Stimulated activated CD4-positive, alpha-beta T cell treated with anti-CD3 and anti-CD28 coated beads, TNF-alpha, amount 100 ng/mL, for 1 hour (primary cell): ENCODE results near the gene HEMGN.
A peak's percentile ranks its signal among the peaks of the same experiment; 100 is the strongest.

Source experiments
- DNase-seq, 3 donors: peaks; one replicate each; pipeline ENCODE4 v3.0.0-alpha.2; 2020; ENCODE audit warnings: low read depth in 3 of 3, low spot score in 1 of 3

The HEMGN gene

GRCh38 chr9:97933297-97933998, 4.5 kb downstream of the HEMGN start:
- DNase-seq, result no peak

DNA sequence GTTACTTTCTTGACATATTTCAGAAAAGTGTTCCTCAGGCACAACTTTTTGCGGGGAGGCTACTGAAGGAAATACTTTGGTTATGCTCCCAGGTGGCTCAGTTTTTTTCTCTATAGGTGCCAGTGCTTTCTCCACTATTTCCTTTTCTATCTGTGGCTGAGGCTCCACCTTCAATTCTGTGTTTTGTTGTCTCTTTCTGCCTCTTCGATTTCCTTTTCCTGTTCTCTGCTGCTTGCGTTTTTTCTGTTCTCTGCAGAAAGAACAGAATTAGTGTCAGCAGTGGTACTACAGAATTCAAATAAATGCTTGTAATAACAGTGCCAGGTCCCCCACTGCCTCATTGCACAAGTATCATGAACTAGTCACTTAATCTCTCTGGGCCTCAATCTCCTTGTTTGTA, 7.0 kb downstream of the HEMGN start:
- DNase-seq, result no peak

- no peak for DNase-seq
Observed at GRCh38 chr9:97928986-97929604, 8.9 kb downstream of the HEMGN start.

DNA sequence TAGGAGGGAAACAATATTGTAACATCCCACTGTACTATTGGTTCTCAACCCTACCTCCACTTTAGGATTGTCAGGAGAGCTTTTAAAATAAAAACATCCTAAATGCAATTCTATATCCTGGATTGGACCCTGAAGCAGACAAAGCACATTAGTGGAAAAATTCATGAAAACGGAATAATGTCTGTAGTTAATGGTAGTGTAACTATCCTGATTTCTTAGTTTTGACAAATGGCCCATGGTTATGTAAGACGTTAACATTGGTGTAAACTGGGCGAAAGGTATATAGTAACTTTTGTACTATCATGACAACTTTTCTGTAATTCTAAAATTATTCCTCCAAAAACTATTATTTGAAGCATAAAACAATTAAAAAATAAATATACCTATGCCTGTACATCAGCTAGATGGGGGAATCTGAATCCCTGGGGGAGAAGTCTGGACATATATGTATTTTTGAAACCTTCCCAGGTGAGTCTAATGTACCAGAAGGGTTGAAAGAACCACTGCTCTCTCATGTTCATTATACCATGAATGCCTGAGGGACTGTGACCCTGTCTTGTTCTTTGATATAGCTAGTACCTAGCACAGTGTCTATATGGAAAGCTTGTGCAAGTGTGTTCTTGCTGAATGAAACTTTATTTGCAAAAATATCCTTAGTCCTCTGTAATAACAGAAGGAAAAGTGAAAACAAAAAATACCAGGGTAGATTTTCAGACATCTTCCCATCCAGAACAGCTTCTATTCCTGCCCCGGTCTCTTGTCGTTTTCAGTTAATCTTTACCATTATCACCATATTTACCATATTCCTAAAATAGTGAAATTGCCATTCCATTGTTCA, 12.3 kb downstream of the HEMGN start:
- no peak for DNase-seq

GRCh38 chr9:97924386-97924785, 13.6 kb downstream of the HEMGN start:
- DNase-seq, result no peak

DNA sequence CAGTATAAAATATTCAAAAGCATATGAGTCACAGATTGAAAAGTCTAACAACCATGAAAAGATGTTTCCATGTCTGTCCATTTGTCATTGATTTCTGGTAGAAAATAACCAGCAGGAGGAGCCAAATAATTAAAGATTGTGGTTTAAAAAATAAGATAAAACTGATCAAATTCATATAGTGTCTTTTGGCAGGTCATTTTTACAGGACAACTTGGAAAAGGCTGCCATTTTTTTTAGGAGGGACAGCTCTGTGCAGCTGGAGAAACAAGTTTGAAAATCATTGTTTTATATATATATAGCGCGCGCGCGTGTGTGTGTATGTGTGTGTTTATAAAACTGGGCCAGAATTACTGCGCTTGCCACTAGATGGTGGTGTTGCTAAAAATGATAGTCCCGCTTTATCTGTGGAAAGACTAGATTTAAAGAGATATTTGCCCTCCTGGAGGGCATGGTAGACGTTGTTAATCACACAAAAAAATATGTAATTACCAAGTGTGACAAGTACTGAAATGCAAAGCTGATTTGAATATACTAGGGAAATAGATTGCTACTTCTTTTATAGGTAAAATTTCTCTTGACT, 14.4 kb downstream of the HEMGN start:
- DNase-seq, result peak in 2 of 3 donors; percentile 44 to 47

DNA sequence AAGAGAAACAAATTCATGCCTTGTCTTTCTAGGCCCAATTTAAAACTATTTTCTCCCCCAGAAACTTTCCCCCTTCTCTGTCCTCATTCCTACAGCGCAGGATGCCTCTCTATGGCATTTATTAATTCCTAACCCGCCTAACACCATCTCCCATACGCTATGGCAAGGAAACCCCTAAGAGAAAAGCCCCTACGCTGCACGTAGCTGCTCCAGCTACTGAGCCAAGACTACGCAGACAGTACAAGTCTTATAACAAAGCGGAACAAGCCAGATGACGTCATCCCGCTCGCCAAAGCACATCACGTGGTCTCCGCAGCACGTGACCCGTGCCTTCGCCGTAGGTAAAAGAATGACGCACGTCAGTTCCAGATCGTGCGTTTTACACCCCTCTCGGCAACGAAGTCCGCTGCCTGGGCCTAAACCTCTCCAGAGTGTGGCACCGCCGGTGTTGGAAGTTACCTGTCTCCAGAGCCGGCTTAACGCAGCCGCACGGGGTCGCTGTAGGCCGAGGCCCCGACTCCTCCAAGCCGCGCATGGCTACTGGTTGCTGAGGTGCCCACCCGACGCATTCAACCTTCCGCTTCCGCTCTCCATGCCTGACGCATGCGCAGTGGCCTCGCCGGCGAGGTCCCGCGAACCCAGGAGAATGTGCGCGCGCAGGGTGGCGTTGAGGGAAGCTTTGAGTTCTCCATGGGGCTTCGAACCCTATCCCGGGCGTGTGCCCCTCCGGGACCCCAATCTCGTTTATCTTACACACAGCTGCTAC, 15.8 kb downstream of the HEMGN start, which contains the start of gene TRMO:
TRMO (minus strand) TSS at position 542 of the 766 bp plus-strand sequence; CDS start at position 535, 7 bp downstream.
- DNase-seq, result peak; percentile 96 to 97 (median 97)

DNA sequence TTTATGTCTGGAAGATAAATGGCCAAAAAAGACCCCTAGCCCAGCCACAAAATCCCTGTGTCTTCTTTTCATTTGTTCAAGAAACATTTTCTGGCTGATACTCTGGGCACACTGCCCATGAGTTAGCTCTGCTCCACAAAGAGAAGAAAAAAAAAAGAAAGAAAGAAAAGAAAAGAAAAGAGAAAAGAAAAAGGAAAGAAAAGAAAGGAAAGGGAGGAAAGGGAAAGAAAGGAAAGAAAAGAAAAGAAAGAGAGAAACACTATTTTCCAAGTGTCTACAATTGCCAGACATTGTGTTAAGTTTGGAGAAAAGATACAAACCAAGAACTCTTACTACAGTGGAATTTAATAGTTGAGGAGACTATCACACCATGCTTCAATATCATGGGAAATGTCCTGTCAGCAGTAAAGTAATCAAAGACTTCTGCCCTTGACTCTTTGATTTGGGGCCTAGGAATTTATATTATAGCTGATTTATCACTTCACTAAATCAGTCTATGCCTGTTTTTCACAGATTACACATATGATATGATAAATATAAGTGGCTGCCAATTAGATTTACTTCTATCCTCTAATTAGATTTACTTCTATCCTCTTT, 18.7 kb downstream of the HEMGN start:
- no peak for DNase-seq

- DNase-seq, result no peak
Observed at GRCh38 chr9:97918611-97919010, 19.4 kb downstream of the HEMGN start.

- no peak for DNase-seq
Observed at GRCh38 chr9:97911970-97912369, 26.0 kb downstream of the HEMGN start.

DNA sequence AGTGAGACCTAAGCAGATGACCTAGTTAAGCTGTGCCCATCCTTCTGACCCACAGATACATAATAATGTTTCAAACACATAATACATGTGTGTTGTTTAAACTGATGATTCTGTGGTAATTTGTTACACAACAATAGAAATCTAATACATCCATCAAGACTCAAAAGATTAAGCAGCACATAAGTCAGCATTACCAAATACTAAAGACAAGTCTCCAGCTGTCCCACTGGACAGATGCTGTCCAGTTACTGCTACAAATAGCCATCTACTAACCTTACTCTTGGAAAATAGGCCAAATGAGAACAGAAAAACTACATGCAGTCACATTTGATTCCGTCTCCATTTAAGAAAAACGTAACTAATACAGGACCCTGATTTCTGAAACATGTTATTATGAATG, 26.4 kb downstream of the HEMGN start:
- DNase-seq, result no peak

DNA sequence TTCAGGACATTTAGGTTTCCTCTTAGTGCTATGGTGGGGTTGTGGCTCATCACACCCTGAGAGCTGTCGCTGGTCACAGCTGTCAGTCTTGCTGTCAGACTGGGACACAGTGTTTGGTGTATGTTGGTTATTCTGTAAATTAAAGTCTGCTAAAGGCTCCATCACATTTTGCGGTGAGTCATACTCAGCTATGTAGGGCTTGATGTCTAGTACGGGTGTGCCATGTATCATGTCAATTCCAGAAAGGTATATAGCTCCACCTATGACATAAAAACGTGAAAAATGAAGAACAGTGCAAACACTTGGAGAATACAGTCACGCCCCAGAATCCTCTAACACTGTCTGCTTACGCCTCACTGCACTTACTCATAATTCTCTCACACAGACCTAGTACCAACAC, 27.6 kb downstream of the HEMGN start:
- DNase-seq, result no peak

DNA sequence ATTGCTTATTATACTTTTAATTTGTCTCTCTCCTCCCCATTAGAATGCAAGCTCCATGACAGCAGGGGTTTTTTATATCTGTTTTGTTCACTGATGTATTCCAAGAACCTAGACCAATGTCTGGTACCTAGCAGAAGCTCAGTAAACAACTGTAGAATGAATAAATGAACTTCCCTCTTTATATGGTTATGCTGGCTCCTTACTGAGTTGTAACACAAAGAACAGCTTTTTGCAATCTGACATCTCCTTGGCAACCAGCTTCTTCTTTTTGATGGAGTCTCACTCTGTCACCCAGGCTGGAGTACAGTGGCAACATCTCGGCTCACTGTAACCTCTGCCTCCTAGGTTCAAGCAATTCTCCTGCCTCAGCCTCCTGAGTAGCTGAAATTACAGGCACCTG, 29.3 kb downstream of the HEMGN start:
- no peak for DNase-seq

DNA sequence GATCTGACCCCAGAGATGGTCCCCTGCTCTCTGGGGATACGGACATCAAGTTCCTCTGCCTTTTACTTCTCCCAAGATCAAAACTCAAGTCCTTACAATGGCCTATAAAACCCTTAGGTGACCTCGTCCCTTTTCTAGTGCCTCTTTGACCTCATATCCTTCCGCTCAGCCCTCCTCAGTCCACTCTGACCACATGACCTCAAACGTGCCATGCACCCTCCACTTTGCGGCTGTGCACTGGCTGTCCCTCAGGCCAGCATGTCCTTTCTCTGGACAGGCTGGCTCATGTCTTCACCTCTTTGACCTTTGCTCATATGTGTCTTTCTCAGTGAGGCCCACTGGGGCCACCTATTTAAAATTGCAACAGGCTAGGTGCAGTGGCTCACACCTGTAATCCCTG, 30.3 kb downstream of the HEMGN start:
- DNase-seq, result no peak

GRCh38 chr9:97907046-97907445, 30.9 kb downstream of the HEMGN start:
- DNase-seq, result no peak

DNA sequence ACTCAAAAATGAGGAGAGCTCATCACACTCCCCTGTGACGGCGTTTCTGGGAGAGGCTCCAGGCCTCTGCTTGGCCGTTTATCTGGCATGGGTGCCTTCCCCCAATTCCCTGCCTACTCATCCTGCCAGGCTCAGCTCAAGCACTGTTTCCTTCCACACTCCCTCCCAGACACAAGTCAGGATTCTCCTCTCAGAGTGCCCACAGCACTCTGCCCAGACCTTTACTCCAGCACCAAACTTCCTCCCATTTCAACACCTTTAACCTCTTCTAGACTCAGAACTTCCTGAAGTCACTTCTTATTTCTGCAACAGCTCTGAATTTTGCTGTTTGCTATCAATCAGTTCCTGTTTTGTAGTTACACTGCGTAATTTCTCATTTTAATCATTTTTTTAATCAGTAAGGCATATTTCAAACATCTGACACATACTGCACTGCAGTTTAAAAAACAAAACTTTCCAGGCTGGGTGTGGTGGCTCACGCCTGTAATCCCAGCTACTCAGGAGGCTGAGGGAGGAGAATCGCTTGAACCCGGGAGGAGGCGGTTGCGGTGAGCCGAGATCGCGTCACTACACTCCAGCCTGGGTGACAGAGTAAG, 31.6 kb downstream of the HEMGN start:
- no peak for DNase-seq

- DNase-seq, result no peak
Observed at GRCh38 chr9:97905228-97905627, 32.7 kb downstream of the HEMGN start.

- no peak for DNase-seq
Observed at GRCh38 chr9:97904725-97905124, 33.2 kb downstream of the HEMGN start.

GRCh38 chr9:97903177-97903576, 34.8 kb downstream of the HEMGN start:
- DNase-seq, result no peak
